Measurements from ENCODE around the gene TMEM38A.

Gene TMEM38A

GRCh38 chr19:16628183-16628983, 32.6 kb upstream of the TMEM38A start, which contains the start of gene MED26 (continued):
- peak; percentile 78; the same call in 1 of the 2 replicates for TF ChIP-seq ZNF391 (tag by site-specific recombination; IDR thresholded peaks at IDR 0.05; ENCODE audit: borderline replicate concordance, low read depth)
- peak; percentile 82 for TF ChIP-seq KLF16 (tag by site-specific recombination; IDR thresholded peaks at IDR 0.05)
- TF ChIP-seq ZNF501 (tag by site-specific recombination; IDR thresholded peaks at IDR 0.05) = peak; percentile 80; the same call in 1 of the 2 replicates
- TF ChIP-seq SETDB1 (IDR thresholded peaks at IDR 0.05; ENCODE audit: insufficient read length, low read length) = no peak
- peak; percentile 83 for TF ChIP-seq ZBTB10 (tag by site-specific recombination; IDR thresholded peaks at IDR 0.05)
- TF ChIP-seq KLF8 (tag by site-specific recombination; IDR thresholded peaks at IDR 0.05) = peak; percentile 100
- TF ChIP-seq ZNF585B (tag by site-specific recombination; IDR thresholded peaks at IDR 0.05) = no peak
- no peak for TF ChIP-seq SCRT1 (tag by site-specific recombination; IDR thresholded peaks at IDR 0.05; ENCODE audit: borderline replicate concordance)
- peak; percentile 97 for TF ChIP-seq SP3 (tag by site-specific recombination; IDR thresholded peaks at IDR 0.05)
- peak; percentile 69 for TF ChIP-seq ZNF600 (tag by site-specific recombination; IDR thresholded peaks at IDR 0.05)
- TF ChIP-seq ZBTB17 (tag by site-specific recombination; IDR thresholded peaks at IDR 0.05) = peak; percentile 88
- peak; percentile 87 for TF ChIP-seq ZNF24 (tag by site-specific recombination; IDR thresholded peaks at IDR 0.05)
- no peak for TF ChIP-seq PRDM4 (tag by site-specific recombination; IDR thresholded peaks at IDR 0.05)
- TF ChIP-seq ZNF10 (tag by site-specific recombination; IDR thresholded peaks at IDR 0.05) = peak; percentile 90; the same call in 1 of the 2 replicates
- TF ChIP-seq ZBTB49 (tag by site-specific recombination; IDR thresholded peaks at IDR 0.05; ENCODE audit: low read depth) = no peak
- TF ChIP-seq FEZF1 (tag by site-specific recombination; IDR thresholded peaks at IDR 0.05) = no peak
- no peak for TF ChIP-seq ZNF426 (tag by site-specific recombination; IDR thresholded peaks at IDR 0.05)
- no peak for TF ChIP-seq ZNF23 (tag by site-specific recombination; IDR thresholded peaks at IDR 0.05; ENCODE audit: borderline replicate concordance)
- TF ChIP-seq PBX3 (CRISPR knock-in tag; IDR thresholded peaks at IDR 0.05) = peak; percentile 56; the same call in 1 of the 2 replicates
- peak; percentile 22; the same call in 1 of the 2 replicates for TF ChIP-seq ZNF221 (tag by site-specific recombination; IDR thresholded peaks at IDR 0.05; ENCODE audit: borderline replicate concordance)
- TF ChIP-seq ZNF510 (tag by site-specific recombination; IDR thresholded peaks at IDR 0.05; ENCODE audit: insufficient replicate concordance) = no peak
- TF ChIP-seq ZNF777 (tag by site-specific recombination; IDR thresholded peaks at IDR 0.05; ENCODE audit: borderline replicate concordance) = peak; percentile 39; the same call in 1 of the 2 replicates
- peak; percentile 59; the same call in 1 of the 2 replicates for TF ChIP-seq ZNF639 (tag by site-specific recombination; IDR thresholded peaks at IDR 0.05)
- TF ChIP-seq ZNF791 (tag by site-specific recombination; IDR thresholded peaks at IDR 0.05) = no peak
- TF ChIP-seq EGR2 (tag by site-specific recombination; IDR thresholded peaks at IDR 0.05; ENCODE audit: low read depth) = peak; percentile 42; the same call in 1 of the 2 replicates
- TF ChIP-seq ZNF645 (tag by site-specific recombination; IDR thresholded peaks at IDR 0.05) = no peak
- peak; percentile 81 for TF ChIP-seq SP7 (tag by site-specific recombination; IDR thresholded peaks at IDR 0.05)
- TF ChIP-seq ZNF2 (tag by site-specific recombination; IDR thresholded peaks at IDR 0.05) = peak; percentile 90

All from HEK293 (cell line).